Lower leg skin (tissue), 4 donors: Measurements from ENCODE around the gene SLC24A5. TPM values are rescaled to one million over a fixed set of nuclear protein-coding genes. Genes with fewer than 3 reads are reported as not detected.

Experiments used
- DNase-seq, 2 donors: peaks; one replicate each; pipeline ENCODE4 v3.0.0-alpha.2; 2019; ENCODE audit warnings: low spot score in 2 of 2
- H3K4me3 ChIP-seq: fragments of 200-600 bp; sonication (generic); 2 replicates; pipeline ENCODE4 v1.5.1; 2017; ENCODE audit warnings: mild to moderate bottlenecking, low read depth; ENCODE audit not compliant: poor library complexity, severe bottlenecking
- POLR2A ChIP-seq, 2 donors: fragments of 450-650 bp; IDR thresholded peaks; one replicate each; pipeline ENCODE4 v1.6.1; 2016 to 2017; ENCODE audit warnings: antibody characterized with exemption in 2 of 2, mild to moderate bottlenecking in 1 of 2, moderate library complexity in 1 of 2
- WGBS, 2 donors: methylation state at CpG; one replicate each; pipeline ENCODE4 v1.1.5; 2018; 5-methylcytosine and 5-hydroxymethylcytosine counted together
- intact Hi-C: fragments of 100-400 bp; cut with DNase I; formaldehyde crosslinking; loops from one replicate; pipeline ENCODE4 v1.15.0; 2023; ENCODE audit warnings: low total_unique reads
- total RNA-seq, 4 donors: library from RNA; depleted of rRNA; stranded (reverse); fragments of >200 nt; gene quantifications; one replicate each; pipeline ENCODE4 v1.1.0, GENCODE V29; 2016
- TF ChIP-seq, protein P1 (sequence below), 3 donors: fragments of 450-650 bp; IDR thresholded peaks; one replicate each; pipeline ENCODE4 v1.5.1; 2016; ENCODE audit warnings: antibody characterized with exemption in 3 of 3, mild to moderate bottlenecking in 3 of 3, moderate library complexity in 2 of 3

The SLC24A5 gene
- total RNA-seq, 4 donors from 2014 or later = 3.4 to 6.1 (median 4.2) TPM

DNA sequence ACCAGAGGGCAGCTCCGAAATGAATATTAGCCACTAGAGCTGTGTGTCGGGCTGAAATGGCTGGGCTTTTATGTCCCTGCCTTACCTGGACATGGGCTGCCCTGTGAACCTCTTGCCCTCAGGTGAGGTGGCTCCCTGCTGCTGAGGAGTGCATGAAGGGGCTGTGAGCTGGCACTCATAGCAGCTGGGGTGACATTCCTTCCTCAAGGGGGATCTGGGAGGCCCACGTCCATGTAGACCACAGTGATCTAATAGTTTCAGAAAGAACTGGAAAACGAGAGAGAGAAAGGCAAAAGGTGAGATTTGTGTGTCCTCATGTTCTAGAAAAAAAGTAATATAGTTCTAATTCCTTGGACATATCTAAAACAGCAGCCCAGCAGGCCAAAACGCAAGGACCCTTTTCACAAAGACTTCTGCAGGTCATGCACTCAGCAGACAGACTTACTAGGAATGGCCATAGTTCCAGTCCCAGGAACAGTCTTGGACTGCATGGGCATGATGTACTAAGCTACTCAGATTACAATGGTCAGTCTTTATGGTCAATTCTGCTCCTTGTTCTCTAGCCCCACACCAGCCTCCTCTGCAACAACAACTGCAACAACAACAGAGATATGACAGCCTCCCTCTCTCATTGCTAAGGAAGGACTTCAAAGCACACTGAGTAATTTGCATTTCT, 10.8 kb upstream of the SLC24A5 start:
- no peak overlapping the region for H3K4me3 ChIP-seq
- DNase-seq = no peak
- intact Hi-C loops = no loop called here
- TF ChIP-seq POLR2A (IDR thresholded peaks at IDR 0.05) = no peak
- TF ChIP-seq, protein P1, sequence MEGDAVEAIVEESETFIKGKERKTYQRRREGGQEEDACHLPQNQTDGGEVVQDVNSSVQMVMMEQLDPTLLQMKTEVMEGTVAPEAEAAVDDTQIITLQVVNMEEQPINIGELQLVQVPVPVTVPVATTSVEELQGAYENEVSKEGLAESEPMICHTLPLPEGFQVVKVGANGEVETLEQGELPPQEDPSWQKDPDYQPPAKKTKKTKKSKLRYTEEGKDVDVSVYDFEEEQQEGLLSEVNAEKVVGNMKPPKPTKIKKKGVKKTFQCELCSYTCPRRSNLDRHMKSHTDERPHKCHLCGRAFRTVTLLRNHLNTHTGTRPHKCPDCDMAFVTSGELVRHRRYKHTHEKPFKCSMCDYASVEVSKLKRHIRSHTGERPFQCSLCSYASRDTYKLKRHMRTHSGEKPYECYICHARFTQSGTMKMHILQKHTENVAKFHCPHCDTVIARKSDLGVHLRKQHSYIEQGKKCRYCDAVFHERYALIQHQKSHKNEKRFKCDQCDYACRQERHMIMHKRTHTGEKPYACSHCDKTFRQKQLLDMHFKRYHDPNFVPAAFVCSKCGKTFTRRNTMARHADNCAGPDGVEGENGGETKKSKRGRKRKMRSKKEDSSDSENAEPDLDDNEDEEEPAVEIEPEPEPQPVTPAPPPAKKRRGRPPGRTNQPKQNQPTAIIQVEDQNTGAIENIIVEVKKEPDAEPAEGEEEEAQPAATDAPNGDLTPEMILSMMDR (IDR thresholded peaks at IDR 0.05) = no peak
- 71 to 78% methylated on average over 5 of the region's 5 CpGs for WGBS, 2 donors

DNA sequence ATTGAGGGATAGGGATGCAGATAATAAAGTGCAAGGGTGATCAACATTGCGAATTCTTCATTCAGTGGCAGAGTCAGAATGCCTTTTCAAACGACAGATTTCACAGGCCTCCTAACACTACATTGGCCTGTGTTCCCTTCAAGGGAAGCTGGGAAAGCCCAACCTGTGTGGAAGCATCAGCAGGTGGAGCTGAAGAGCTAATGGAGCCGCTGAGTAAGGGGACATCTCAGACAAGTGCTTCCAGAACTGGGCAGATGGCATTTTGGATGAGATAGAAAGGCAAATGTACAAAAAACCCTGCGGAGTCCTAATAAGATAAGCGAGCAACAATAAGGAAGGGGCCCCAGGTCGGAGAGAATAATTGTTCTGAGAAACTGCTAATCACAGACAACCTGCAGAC, 8.5 kb upstream of the SLC24A5 start:
- WGBS, 2 donors = 34 to 44% methylated on average over 6 of the region's 6 CpGs
- intact Hi-C loops = no loop called here
- no peak overlapping the region for H3K4me3 ChIP-seq
- DNase-seq = no peak
- TF ChIP-seq, protein P1 (IDR thresholded peaks at IDR 0.05) = no peak

DNA sequence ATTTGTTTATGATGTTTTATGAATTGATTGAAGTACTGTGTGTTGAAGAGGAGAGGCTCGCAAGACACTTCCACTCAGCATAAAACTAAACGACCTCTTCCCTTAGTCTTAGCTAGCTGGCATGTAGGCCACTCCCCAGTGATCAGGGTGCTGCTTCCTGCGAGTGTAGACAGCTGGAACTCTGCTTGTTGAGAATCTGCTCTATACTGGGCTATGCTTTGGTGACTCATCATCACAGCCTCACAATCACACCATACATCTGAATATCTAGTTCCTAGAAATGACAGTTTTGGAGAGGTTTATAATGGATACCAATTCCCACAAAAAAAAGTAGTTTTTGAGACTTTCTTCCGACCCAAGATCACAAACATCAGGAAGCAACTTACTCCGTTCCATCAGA, 1.5 kb upstream of the SLC24A5 start:
- no peak overlapping the region for H3K4me3 ChIP-seq
- WGBS, 2 donors = 59 to 70% methylated on average over 5 of the region's 5 CpGs
- intact Hi-C loops = no loop called here
- TF ChIP-seq, protein P1 (IDR thresholded peaks at IDR 0.05) = no peak
- DNase-seq = no peak

DNA sequence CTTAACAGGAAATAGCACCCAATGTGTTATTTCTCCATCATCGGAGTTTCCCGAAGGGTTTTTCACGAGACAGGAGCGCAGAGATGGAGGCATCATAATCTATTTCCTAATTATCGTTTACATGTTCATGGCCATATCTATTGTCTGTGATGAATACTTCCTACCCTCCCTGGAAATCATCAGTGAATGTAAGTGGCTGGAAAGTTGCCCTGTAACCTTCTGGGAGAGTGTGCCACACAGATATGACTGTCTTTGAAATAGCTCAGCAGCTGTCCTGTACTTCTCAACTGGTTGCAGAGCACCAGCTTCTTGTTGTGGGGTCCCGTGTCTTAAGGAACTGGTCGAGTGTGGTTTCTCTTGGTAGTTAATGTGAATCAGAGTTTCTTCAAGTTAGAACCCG, 1.1 kb downstream of the SLC24A5 start:
- 78 to 84% methylated on average over 8 of the region's 8 CpGs for WGBS, 2 donors
- TF ChIP-seq POLR2A (IDR thresholded peaks at IDR 0.05) = no peak
- TF ChIP-seq, protein P1 (IDR thresholded peaks at IDR 0.05) = no peak
- no peak for DNase-seq
- intact Hi-C loops = no loop called here
- no peak overlapping the region for H3K4me3 ChIP-seq

DNA sequence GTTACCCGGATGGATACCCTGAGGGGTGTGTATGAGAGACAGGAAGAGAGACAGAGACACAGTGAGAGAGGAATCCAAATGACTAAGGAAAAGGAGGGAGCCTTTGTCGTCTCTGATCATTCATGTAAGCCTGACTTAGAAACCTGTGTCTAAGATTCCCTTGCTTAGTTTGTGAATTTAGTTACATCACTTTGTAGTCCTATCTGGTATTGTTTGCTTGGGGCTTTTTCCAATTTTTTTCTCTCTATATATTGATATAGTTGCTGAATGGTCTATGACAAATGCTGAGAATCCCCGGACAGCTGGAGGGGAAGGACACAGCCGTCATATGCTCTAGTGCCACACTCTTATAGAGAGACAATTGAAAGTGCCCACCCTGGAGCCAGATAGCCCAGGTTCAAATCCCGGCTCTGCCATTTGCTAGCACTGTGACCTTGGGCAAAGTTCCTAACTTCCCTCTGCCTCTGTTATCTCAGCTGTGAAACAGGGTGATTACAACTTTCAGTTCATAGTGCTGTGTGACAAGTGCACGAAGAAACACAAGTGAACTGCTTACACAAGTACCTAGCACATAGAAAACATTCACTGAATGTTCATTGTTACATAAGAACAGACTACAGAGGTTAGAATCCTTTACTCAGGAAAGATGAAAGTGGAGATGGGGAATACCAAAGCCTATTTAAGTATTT, 6.0 kb downstream of the SLC24A5 start:
- no peak for TF ChIP-seq POLR2A (IDR thresholded peaks at IDR 0.05)
- TF ChIP-seq, protein P1 (IDR thresholded peaks at IDR 0.05) = no peak
- WGBS, 2 donors = 74 to 79% methylated on average over 6 of the region's 6 CpGs
- intact Hi-C loops = no loop called here
- H3K4me3 ChIP-seq = no peak overlapping the region
- no peak for DNase-seq
